GM18907 (cell line): ENCODE results near the gene FAM78A.

ENCODE experiments used
- ATAC-seq: cut with Tn5 transposase; IDR thresholded peaks from one replicate; pipeline ENCODE4 v1.9.1; 2021; ENCODE audit warnings: mild to moderate bottlenecking, moderate library complexity; ENCODE audit not compliant: unreplicated experiment

FAM78A gene

GRCh38 chr9:131276094-131276888, at the start of gene FAM78A:
Gene FAM78A (minus strand): TSS chr9:131276510. CDS start chr9:131276179, 331 bp downstream.
- ATAC-seq = no peak

- no peak for ATAC-seq
Observed at GRCh38 chr9:131324736-131325679, 48.7 kb upstream of the FAM78A start.

GRCh38 chr9:131323629-131324028, 47.3 kb upstream of the FAM78A start:
- no peak for ATAC-seq

GRCh38 chr9:131320031-131320685, 43.8 kb upstream of the FAM78A start:
- no peak for ATAC-seq

GRCh38 chr9:131319486-131319885, 43.2 kb upstream of the FAM78A start:
- ATAC-seq = no peak

GRCh38 chr9:131318231-131319085, 42.1 kb upstream of the FAM78A start:
- no peak for ATAC-seq

- no peak for ATAC-seq
Observed at GRCh38 chr9:131312822-131313770, 36.8 kb upstream of the FAM78A start.

GRCh38 chr9:131312246-131312645, 35.9 kb upstream of the FAM78A start:
- no peak for ATAC-seq

GRCh38 chr9:131310833-131311554, 34.7 kb upstream of the FAM78A start:
- ATAC-seq = no peak

- no peak for ATAC-seq
Observed at GRCh38 chr9:131309530-131310276, 33.4 kb upstream of the FAM78A start.

GRCh38 chr9:131308906-131309529, 32.7 kb upstream of the FAM78A start:
- no peak for ATAC-seq

GRCh38 chr9:131308452-131308851, 32.1 kb upstream of the FAM78A start:
- ATAC-seq = no peak

GRCh38 chr9:131307974-131308373, 31.7 kb upstream of the FAM78A start:
- no peak for ATAC-seq

- no peak for ATAC-seq
Observed at GRCh38 chr9:131306397-131307004, 30.2 kb upstream of the FAM78A start.

- no peak for ATAC-seq
Observed at GRCh38 chr9:131304676-131305355, 28.5 kb upstream of the FAM78A start.
